Adipocyte (in vitro differentiated cells): Measurements from ENCODE around the gene HNRNPA1.
A peak's percentile ranks its signal among the peaks of the same experiment; 100 is the strongest.

Experiments used
- DNase-seq: peaks from one replicate; pipeline ENCODE4 v3.0.0-alpha.2; 2015; ENCODE audit warnings: low read depth
- H3K27me3 ChIP-seq: replicated peaks from 2 replicates; pipeline ENCODE4 v1.7.0; 2013; ENCODE audit warnings: mild to moderate bottlenecking, low read length, moderate library complexity; ENCODE audit not compliant: control insufficient read depth, insufficient read depth
- H3K36me3 ChIP-seq: 2 replicates; pipeline ENCODE4 v1.7.0; 2013; ENCODE audit warnings: low read length, mild to moderate bottlenecking, moderate library complexity; ENCODE audit not compliant: control insufficient read depth, insufficient read depth, severe bottlenecking
- H3K4me1 ChIP-seq: 2 replicates; pipeline ENCODE4 v1.7.0; 2013; ENCODE audit warnings: mild to moderate bottlenecking, low read length, moderate library complexity; ENCODE audit not compliant: control insufficient read depth, insufficient read depth
- H3K4me3 ChIP-seq: 2 replicates; pipeline ENCODE4 v1.7.0; 2013; ENCODE audit warnings: mild to moderate bottlenecking, low read length, moderate library complexity
- H3K9ac ChIP-seq: 2 replicates; pipeline ENCODE4 v1.7.0; 2013; ENCODE audit warnings: mild to moderate bottlenecking, low read length, moderate library complexity
- H3K9me3 ChIP-seq: 2 replicates; pipeline ENCODE4 v1.7.0; 2013; ENCODE audit warnings: mild to moderate bottlenecking, low read length, moderate library complexity; ENCODE audit not compliant: control insufficient read depth

HNRNPA1 gene

DNA sequence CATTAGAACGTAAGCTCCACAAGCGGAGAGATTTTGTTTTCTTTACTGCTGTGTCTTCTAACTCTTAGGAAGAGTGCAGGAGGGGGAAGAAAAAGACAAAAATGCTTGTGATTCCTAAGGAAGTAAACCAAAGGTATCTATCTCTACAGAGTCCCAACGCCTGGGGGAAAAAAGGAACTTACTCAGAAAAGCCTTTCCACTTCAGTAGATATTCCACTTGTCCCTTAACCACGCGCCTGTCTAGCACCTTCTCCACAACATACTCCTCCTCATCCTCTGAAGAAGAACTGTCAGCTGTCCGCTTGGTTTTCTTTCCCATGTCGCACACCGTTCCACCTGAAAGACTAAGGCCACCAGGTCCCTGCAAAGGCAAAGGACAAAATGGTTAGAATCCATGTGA, 23.2 kb upstream of the HNRNPA1 start:
- H3K9me3 ChIP-seq: no peaks in the 10 kb centered on the region
- no peaks in the 10 kb centered on the region for H3K27me3 ChIP-seq
- H3K9ac ChIP-seq: no peak overlapping the region
- no peak overlapping the region for H3K4me3 ChIP-seq
- peaks cover 37% of the 10 kb centered on the region for H3K4me1 ChIP-seq
- peaks cover 29% of the 10 kb centered on the region for H3K36me3 ChIP-seq
- DNase-seq: no peak

DNA sequence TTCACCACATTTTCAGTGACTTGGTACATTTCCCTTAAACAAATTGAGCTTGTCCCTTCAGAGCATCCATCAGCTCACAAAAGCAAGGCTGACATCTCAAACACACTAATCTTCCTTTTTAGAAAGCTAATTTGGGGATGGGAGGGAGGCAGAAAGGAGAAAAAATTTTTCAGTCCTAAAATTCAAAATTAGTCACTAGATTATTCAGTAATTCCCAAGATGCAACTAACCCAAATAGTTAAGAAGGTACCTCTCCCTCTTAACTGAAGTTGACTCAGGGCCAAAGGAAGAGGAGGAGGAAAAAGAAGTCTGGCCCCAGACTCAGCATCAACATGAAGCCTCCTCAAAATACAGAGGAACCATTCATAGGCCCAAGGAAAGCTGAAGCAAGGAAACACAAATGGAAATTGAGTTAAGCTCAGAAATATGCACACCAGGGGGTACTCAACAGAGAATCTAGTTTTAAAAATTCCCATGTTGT, 22.3 kb upstream of the HNRNPA1 start:
- Histone ChIP-seq H3K27me3 (no peaks in the 10 kb centered on the region), H3K9me3 (no peaks in the 10 kb centered on the region), H3K9ac (peak overlapping the region; percentile 64), H3K36me3 (peaks cover 27% of the 10 kb centered on the region), H3K4me1 (peaks cover 43% of the 10 kb centered on the region), H3K4me3 (no peak overlapping the region)
- peak; percentile 9 for DNase-seq

DNA sequence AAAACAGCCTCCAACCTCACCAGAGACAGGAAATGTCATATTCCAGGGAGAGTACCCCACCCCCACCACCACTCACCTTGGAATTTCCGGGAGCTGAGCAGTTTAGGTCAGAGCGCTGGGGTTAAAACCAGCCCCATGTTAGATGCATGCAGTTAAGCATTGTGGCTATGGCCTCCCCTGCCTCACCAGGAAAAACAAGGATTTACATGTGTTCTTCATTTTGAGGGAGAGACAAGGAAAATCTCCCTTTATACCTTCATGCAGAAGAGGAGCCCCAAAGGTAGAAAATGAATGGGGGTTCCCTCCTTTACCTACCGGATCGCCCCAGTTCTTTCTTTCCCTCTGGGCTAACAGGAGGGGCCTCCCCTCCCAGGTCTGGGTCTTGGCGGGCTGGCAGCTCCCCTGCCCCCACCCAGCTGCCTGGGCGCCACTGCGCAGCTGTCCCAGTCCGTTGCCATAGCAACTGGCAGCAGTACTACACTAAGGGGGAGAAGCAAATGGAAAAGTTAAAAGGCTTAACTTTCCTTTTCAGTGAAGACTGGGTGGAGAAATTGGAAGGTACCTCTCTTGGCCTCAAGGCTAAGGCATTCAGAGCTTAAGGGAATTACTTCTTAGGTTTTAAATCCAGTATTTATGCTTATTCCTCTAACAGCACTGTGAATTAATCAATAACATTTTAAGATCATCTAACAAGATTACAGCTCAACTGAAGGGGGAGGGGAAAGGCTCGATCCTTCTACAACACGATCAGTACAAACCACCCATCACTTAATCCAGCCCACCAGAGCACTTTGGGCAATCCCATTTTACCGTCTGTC, 21.1 kb upstream of the HNRNPA1 start:
- peak overlapping the region; percentile 70 for H3K4me3 ChIP-seq
- H3K9ac ChIP-seq: peak overlapping the region; percentile 64
- no peaks in the 10 kb centered on the region for H3K9me3 ChIP-seq
- peaks cover 43% of the 10 kb centered on the region for H3K4me1 ChIP-seq
- no peaks in the 10 kb centered on the region for H3K27me3 ChIP-seq
- peaks cover 27% of the 10 kb centered on the region for H3K36me3 ChIP-seq
- DNase-seq: peak; percentile 96

DNA sequence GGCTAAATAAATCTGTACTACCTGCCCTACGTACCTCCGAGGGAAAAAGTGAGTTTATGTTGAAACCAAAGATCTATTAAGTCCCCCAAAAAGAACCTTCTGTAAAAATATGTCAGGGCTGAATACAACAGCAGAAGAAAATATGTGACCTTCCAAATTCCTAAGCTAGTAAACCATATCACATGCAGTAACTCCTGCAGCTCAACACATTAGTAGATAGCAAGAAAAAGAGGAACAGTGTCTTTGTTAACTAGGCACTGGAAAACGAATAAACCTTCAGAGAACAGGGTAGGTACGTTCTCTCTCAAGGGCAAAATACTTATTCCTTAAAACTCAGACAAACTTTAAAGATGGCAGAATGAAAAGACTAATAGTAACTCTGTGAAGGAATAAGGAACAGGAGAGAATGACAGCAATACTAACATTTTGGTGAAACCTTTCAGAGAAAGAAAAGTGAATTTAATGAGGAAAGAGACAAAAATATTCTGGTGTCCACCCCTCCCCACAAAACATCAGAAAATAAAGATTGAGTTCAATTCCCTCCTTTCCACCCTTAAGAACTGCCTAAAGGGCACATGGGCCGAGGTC, 18.6 kb upstream of the HNRNPA1 start:
- H3K27me3 ChIP-seq: no peaks in the 10 kb centered on the region
- DNase-seq: peak; percentile 45
- peak overlapping the region; percentile 7 for H3K9ac ChIP-seq
- H3K9me3 ChIP-seq: no peaks in the 10 kb centered on the region
- H3K4me3 ChIP-seq: peak overlapping the region; percentile 59
- peaks cover 6% of the 10 kb centered on the region for H3K36me3 ChIP-seq
- peaks cover 43% of the 10 kb centered on the region for H3K4me1 ChIP-seq

DNA sequence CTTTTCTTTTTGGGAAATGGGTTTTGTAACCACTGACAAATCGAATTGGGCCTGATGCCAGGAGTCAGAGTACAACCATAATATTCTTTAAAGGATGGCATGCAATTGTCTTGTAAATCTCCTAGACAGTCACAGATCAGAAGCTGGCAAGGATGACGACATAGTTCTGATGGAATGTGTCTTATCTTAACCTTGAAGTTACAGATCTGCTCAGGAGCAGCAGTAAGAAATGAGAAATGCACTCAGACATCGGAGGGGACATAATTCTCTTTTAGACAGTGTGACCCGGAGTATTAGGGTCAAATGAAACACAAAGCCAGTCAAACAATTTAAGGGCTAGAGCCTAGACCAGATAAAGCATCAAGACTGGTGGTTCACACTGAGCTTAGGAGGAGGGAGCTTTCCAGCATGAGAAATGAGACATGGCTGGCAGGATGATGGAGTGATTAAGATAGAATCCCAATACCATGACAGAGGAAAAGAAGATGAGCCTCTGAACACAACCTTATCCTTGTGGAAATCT, 18.1 kb upstream of the HNRNPA1 start:
- H3K9me3 ChIP-seq: no peaks in the 10 kb centered on the region
- no peaks in the 10 kb centered on the region for H3K27me3 ChIP-seq
- DNase-seq: peak; percentile 73
- peak overlapping the region; percentile 59 for H3K4me3 ChIP-seq
- H3K9ac ChIP-seq: peak overlapping the region; percentile 7
- peaks cover under 1% of the 10 kb centered on the region for H3K36me3 ChIP-seq
- H3K4me1 ChIP-seq: peaks cover 43% of the 10 kb centered on the region

DNA sequence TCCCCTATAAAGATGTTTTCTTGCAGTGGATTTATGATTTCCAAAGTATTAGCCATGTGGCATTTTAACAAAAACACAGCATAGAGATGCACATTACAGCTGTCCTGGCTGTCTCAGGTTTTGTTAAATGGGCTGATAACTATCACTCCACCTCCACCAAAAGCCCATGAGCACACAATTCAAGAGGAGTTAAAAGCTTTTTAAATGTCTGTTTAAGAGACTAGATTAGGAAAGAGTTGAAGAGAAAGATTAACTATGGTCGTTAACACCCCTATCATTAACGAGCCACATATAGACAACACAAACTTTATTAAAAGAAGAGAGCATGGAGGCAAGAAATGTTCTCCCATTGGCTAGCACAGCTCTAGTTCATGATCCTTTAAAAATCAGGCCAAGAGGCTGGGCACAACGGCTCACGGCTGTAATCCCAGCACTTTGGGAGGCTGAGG, 15.1 kb upstream of the HNRNPA1 start:
- H3K27me3 ChIP-seq: no peaks in the 10 kb centered on the region
- no peak for DNase-seq
- peaks cover 21% of the 10 kb centered on the region for H3K4me1 ChIP-seq
- no peaks in the 10 kb centered on the region for H3K9me3 ChIP-seq
- H3K36me3 ChIP-seq: no peaks in the 10 kb centered on the region
- H3K9ac ChIP-seq: no peak overlapping the region
- no peak overlapping the region for H3K4me3 ChIP-seq

DNA sequence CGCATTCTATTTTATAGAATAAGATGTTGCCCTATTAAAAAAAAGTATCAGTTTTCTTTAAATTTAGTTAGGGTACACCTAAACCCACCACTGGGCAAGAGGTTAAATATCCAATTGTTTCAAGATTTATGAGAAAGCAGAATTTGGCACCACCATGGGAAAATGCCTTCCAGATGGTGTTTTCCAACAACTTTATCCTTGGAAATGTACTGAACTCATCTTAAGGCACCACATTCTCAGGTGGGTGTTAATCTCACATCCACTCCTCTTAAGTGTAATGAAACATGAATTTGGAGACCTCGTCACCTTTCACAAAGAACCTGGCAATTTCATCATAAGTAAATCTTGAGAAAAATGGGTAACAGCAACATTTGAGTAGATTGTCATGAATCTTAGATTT, 13.7 kb upstream of the HNRNPA1 start:
- H3K4me1 ChIP-seq: peaks cover 11% of the 10 kb centered on the region
- H3K4me3 ChIP-seq: no peak overlapping the region
- H3K36me3 ChIP-seq: no peaks in the 10 kb centered on the region
- no peaks in the 10 kb centered on the region for H3K9me3 ChIP-seq
- H3K9ac ChIP-seq: no peak overlapping the region
- H3K27me3 ChIP-seq: no peaks in the 10 kb centered on the region
- DNase-seq: no peak

DNA sequence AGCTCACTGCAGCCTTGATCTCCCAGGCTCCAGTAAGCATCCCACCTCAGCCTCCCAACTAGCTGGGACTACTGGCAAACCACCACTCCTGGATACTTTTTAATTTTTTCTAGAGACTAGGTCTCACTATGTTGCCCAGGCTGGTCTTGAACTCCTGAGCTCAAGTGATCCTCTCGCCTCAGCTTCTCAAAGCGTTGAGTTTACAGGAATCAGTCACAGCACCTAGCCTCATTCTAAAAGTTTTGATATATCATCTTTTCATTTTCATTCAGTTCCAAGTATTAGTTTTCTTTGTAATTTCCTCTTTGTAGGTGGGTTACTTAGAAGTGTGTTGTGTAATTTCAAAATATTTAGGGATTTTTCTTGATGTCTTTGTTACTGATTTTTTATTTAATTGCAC, 10.2 kb upstream of the HNRNPA1 start:
- H3K36me3 ChIP-seq: peaks cover 3% of the 10 kb centered on the region
- H3K4me3 ChIP-seq: no peak overlapping the region
- no peaks in the 10 kb centered on the region for H3K27me3 ChIP-seq
- H3K9ac ChIP-seq: no peak overlapping the region
- no peaks in the 10 kb centered on the region for H3K4me1 ChIP-seq
- DNase-seq: no peak
- no peaks in the 10 kb centered on the region for H3K9me3 ChIP-seq

DNA sequence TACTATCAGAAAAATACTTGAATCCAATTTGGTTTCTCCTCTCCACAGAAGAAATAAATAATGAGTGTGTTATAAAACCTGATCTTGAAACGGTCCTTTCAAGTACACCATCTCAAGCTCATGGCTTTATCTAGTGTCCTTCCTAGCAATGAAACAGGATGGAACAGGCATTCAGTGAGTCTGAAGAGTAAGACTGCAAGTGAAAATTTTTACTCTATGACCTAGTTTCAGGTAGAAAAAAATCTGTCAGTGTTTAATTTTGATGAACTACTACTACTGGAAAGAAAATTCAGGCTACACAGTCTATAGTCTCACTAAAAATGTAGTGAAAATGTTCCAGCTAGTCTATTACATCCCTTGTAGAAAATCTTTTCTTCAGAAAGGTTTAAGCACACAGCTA, 8.3 kb upstream of the HNRNPA1 start:
- Histone ChIP-seq H3K27me3 (no peaks in the 10 kb centered on the region), H3K9ac (no peak overlapping the region), H3K36me3 (peaks cover 3% of the 10 kb centered on the region), H3K4me3 (no peak overlapping the region), H3K4me1 (no peaks in the 10 kb centered on the region), H3K9me3 (no peaks in the 10 kb centered on the region)
- no peak for DNase-seq

DNA sequence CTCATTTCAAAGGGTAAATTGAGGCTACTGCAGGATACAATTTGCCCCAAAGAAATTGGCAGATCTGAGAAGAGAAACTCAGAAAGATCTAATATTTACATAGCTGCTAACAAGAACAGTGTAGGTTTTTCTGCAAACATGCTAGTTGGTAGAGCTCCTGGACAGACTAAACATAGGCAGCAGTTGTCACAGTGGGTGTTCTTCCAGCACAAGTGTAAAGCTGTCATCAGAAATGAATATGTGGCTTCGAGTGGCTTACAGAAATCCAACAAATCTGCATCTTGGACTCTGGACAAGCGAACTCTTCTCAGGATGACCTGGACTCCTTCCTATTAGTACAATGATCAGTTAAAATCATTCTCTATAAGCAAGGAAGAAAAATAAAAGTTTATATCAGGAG, 6.5 kb upstream of the HNRNPA1 start:
- Histone ChIP-seq H3K9ac (no peak overlapping the region), H3K4me3 (no peak overlapping the region), H3K4me1 (peaks cover 15% of the 10 kb centered on the region), H3K36me3 (peaks cover 3% of the 10 kb centered on the region), H3K9me3 (no peaks in the 10 kb centered on the region), H3K27me3 (no peaks in the 10 kb centered on the region)
- DNase-seq: no peak

DNA sequence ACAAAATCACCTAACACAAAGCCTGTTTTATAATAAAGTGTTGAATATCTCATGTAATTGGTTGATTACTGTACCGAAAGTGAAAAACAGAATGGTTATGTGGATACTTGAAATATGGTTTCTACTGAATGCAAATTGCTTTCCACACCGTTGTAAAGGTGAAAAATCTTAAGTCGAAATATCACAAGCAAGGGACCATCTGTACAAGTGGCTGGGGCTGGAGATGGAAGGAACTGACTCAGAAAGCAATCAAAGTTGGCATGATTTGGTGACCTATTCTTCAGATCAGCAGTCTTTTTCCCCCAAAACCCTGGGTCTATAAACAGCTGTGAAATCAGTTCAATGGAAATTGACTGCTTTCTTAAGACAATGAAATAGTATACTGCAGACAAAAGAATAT, 4.2 kb upstream of the HNRNPA1 start:
- Histone ChIP-seq H3K9me3 (no peaks in the 10 kb centered on the region), H3K36me3 (peaks cover 5% of the 10 kb centered on the region), H3K4me3 (no peak overlapping the region), H3K9ac (no peak overlapping the region), H3K4me1 (peaks cover 15% of the 10 kb centered on the region), H3K27me3 (no peaks in the 10 kb centered on the region)
- DNase-seq: no peak
